ENCODE measurements around the gene ADORA1. TPM values are rescaled to one million over a fixed set of nuclear protein-coding genes. Genes with fewer than 3 reads are reported as not detected.
A peak's percentile ranks its signal among the peaks of the same experiment; 100 is the strongest.

Gene ADORA1
- total RNA-seq, 1 experiment from 2014 or later, result not detected

DNA sequence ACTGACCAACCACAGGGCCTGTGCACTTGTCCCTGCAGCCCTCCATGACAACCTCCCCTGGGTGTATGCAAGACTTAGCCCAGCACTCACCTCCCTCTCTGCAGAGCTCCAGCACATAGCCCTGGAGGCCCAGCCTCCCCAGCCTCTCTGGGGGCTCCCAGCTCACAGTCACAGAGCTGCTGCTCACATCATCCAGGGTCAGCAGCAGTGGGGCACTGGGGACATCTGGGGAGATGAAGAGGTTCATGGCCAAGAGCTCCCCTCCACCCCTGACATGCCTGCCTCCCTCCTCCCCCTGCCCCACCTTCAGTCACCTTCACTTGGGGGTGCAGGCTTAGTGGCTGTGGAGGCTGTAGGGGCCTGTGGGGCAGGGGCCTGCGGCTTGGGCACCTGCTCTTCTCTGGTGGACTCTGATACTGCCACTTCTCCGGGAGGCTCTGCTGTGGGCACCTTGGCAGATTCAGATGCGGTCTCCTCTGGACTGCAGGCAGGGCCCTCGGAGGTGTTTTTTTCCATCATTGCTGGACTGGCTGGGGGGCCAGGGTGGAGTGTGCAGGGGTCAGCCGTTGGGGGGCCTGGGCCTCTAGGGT, 47.8 kb downstream of the ADORA1 start, which contains the start of gene MYBPH:
Gene MYBPH (minus strand): TSS at position 590 of the 590 bp plus-strand sequence. CDS start 71 bp downstream, at position 519.
- peaks cover 8% of the 10 kb centered on the region for H3K4me1 ChIP-seq (replicated peaks)
- no peak for DNase-seq (ENCODE audit: low read depth in 1 of 2, low spot score in 2 of 2)
- no peak within 1 kb of the TSS for H3K4me3 ChIP-seq
- no peaks in the 10 kb centered on the region; the same call in 1 of the 2 replicates for H3K27me3 ChIP-seq (replicated peaks)
- H3K36me3 ChIP-seq, result no peaks in the 10 kb centered on the region
- H3K9me3 ChIP-seq (replicated peaks), result 0 out of 2 replicates have a peak, but pooled peaks cover 3% of the 10 kb centered on the region
- H3K27ac ChIP-seq, result no peak within 1 kb of the TSS

DNA sequence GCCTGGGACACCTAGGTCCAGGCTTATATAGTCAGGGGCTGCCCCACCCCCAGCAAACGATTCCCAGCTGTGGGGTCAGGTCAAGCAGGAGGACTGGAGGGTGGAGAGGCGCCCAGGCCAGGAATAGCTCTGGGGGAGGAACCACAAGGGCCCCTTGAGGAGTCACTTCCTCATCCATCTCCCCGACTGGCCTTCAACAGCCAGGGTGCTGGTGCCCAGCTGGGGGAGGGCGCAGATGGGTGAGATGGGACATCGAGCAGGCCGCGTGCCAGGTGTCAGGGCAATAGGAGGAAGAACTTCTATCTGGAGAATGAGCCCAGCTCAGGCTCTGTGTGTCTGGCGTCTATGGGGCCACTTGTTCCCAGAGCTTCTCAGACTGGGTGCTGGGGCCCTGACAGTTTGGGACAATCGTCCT, 48.3 kb downstream of the ADORA1 start:
- no peaks in the 10 kb centered on the region; the same call in 1 of the 2 replicates for H3K27me3 ChIP-seq (replicated peaks)
- peaks cover 8% of the 10 kb centered on the region for H3K4me1 ChIP-seq (replicated peaks)
- H3K27ac ChIP-seq, result no peak overlapping the region

DNA sequence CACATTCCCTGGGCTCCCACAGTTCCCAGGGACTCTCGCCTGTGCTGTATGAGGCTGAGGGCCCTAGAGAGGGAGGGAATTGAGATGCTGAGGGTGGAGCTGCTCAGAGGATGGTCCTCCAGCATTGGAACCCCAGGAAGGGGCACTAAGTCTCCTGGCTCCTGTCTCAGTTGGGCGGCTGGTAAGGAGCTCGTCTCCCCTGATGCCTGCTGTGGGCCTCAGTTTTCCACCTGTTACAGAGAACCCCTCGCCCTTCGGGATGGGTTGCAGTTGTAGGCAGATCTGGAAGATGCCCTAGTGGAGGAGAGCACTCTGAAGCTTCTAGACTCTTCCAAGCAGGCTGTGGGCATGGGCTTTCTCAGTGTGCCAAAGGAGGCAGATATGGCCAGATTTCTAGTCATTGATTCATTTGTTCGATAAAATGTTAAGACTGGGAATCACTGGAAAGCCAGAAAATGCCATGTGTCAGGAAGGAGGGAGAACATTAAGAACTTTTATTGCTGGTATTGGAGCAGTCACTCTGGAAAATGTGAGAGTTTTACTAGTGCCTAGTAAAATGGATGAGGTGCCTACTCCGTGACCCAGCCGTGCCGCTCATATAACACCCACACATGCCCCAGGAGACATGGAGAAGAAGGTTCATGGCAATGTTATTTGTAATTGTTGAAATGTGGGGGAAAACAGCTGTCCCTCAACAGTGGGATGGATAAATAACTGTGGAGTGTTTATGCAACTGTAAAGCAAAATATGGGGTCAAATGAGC, 48.9 kb downstream of the ADORA1 start:
- no peak for DNase-seq (ENCODE audit: low read depth in 1 of 2, low spot score in 2 of 2)
- Histone ChIP-seq H3K36me3 (no peaks in the 10 kb centered on the region), H3K9me3 (replicated peaks) (0 out of 2 replicates have a peak, but pooled peaks cover 3% of the 10 kb centered on the region), H3K4me3 (no peak overlapping the region), H3K27ac (no peak overlapping the region), H3K4me1 (replicated peaks) (peaks cover 8% of the 10 kb centered on the region), H3K27me3 (replicated peaks) (no peaks in the 10 kb centered on the region; the same call in 1 of the 2 replicates)

More for the DNA sequence above, 48.3 kb downstream of the ADORA1 start:
- H3K36me3 ChIP-seq, result no peaks in the 10 kb centered on the region
- no peak for DNase-seq (ENCODE audit: low read depth in 1 of 2, low spot score in 2 of 2)
- H3K9me3 ChIP-seq (replicated peaks), result 0 out of 2 replicates have a peak, but pooled peaks cover 3% of the 10 kb centered on the region
- no peak overlapping the region for H3K4me3 ChIP-seq

DNA sequence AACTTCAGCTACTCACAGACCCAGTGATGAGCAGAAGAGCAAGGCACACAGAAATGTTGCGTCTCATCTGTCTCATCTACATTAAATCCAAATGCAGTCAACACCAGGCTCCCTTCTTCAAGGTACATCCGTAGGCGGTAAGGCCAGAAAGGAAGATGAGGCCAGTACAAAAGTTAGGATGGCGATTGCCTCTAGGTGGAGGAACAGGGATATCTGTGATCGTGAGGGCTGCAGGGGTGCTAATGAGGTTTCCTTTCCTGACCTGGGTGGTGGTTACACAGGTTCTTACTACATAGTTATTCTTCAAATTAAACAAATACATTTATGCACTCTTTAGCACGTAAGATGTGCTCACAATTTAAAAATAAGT, 49.5 kb downstream of the ADORA1 start:
- Histone ChIP-seq H3K9me3 (replicated peaks) (0 out of 2 replicates have a peak, but pooled peaks cover 3% of the 10 kb centered on the region), H3K36me3 (no peaks in the 10 kb centered on the region), H3K27me3 (replicated peaks) (no peaks in the 10 kb centered on the region; the same call in 1 of the 2 replicates), H3K27ac (no peak overlapping the region), H3K4me1 (replicated peaks) (peaks cover 8% of the 10 kb centered on the region), H3K4me3 (no peak overlapping the region)
- no peak for DNase-seq (ENCODE audit: low read depth in 1 of 2, low spot score in 2 of 2)

DNA sequence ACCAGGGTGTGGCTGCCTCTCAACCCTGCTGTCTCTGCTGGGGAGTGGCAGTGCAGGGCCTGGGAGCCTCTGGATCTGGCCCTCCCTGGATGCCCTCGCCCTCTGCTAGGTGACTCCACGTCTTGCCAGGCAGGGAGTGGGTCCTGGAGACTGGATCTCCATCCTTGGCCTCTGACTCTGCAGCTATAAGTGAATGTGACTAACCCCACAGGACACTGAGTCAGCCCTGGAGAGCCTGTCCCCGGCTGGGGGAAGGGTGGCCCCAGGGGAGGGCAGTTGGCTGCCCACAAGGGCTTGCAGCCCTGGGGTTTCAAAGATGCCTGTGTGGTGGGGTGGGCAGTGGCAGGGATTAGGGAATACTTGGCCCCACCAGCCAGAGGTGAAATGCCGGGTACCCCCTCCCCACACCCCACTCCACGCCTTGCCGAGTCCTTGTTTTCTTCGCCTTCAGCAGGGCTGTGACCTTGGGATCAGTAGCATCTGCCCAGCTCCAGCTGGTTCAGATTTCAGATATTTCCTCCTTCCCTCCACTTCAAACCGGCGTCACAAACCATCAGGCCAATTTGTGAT, 50.0 kb downstream of the ADORA1 start:
- no peak overlapping the region for H3K4me3 ChIP-seq
- H3K4me1 ChIP-seq (replicated peaks), result peaks cover 8% of the 10 kb centered on the region
- no peaks in the 10 kb centered on the region for H3K36me3 ChIP-seq
- no peak overlapping the region for H3K27ac ChIP-seq
- 0 out of 2 replicates have a peak, but pooled peaks cover 3% of the 10 kb centered on the region for H3K9me3 ChIP-seq (replicated peaks)
- no peaks in the 10 kb centered on the region; the same call in 1 of the 2 replicates for H3K27me3 ChIP-seq (replicated peaks)
- DNase-seq (ENCODE audit: low read depth in 1 of 2, low spot score in 2 of 2), result peak; percentile 12 to 55

DNA sequence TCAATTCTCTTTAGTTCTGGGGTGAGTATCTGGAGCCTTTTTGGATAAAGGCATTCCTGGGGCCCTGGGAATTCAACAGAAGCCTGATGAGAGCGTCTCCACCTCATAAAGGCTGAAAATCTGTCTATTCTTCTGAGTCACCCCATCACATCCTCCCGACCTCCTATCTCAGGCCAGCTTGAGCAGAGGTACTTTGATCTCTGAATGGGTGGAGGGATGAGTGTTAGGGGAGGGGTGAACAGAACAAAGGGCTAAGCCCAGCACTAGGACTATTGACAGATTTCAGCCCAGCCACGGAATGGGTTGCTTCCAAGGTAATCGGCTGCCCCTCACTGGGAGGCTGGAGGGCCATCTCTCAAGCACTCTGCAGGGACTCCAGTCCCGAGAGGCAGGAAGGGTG, 50.6 kb downstream of the ADORA1 start:
- H3K9me3 ChIP-seq (replicated peaks), result 0 out of 2 replicates have a peak, but pooled peaks cover 3% of the 10 kb centered on the region
- no peak overlapping the region for H3K27ac ChIP-seq
- H3K36me3 ChIP-seq, result no peaks in the 10 kb centered on the region
- no peak for DNase-seq (ENCODE audit: low read depth in 1 of 2, low spot score in 2 of 2)
- H3K27me3 ChIP-seq (replicated peaks), result no peaks in the 10 kb centered on the region; the same call in 1 of the 2 replicates
- H3K4me1 ChIP-seq (replicated peaks), result peaks cover 8% of the 10 kb centered on the region
- H3K4me3 ChIP-seq, result no peak overlapping the region

DNA sequence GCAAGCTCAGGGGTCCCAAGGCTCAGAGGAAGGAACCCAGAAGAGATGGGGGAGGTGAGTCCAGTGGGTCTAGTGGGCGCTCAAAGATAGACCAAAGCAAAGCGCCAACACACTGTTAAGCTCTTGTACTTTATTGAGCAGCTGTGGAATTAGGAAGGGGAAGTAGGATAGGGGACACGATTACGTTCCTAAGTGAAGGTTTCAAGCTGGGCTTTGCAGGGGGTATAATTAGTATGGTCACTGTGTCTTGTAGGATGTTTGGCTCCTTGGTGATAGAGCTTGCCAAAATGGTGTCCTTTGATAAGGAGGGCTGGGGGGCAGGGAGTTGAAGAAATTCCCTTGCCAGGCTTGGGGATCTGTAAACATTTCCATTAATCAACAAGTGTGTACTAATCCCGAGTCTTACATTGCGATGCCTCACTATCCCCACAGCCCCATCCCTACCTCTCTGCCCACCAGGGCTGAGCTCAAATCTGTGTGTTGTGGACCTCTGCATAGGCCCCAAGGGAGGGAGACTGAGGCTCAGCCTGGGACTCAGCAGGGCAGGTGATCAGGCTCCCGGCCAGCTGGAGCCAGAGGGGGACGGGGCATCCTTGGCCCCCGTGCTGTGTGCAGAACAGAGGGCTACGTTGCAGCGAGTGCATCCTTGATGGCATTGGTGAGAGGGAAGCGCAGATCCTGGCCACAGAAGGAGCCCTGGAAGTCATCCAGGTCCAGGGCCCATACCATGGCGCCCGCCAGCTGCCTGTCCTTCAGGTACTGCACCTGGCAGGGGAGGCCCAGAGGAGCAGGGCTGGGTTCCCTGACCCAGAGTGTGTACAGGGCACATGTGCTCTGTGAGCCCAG, 51.5 kb downstream of the ADORA1 start:
- no peak overlapping the region for H3K27ac ChIP-seq
- no peaks in the 10 kb centered on the region; the same call in 1 of the 2 replicates for H3K27me3 ChIP-seq (replicated peaks)
- H3K36me3 ChIP-seq, result no peaks in the 10 kb centered on the region
- peaks cover 8% of the 10 kb centered on the region for H3K4me1 ChIP-seq (replicated peaks)
- no peak overlapping the region for H3K4me3 ChIP-seq
- DNase-seq (ENCODE audit: low read depth in 1 of 2, low spot score in 2 of 2), result no peak
- H3K9me3 ChIP-seq (replicated peaks), result 0 out of 2 replicates have a peak, but pooled peaks cover 3% of the 10 kb centered on the region

DNA sequence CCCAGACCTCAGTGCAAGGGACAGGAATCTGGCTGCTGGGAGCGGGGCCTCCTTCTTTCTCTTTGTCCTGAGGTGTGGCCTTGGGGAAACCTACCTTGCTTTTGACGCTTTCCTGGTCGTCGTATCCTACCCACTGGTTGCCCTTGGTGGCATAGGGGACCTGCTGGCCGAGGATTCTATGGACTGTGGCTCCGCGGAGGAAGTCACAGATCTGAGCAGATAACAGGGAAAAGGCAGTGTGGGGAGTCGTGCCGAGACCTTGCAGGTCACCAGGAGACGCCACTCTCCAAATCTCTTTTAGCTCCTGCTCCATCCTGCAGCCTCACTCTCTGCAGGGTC, 52.1 kb downstream of the ADORA1 start:
- 0 out of 2 replicates have a peak, but pooled peaks cover 3% of the 10 kb centered on the region for H3K9me3 ChIP-seq (replicated peaks)
- H3K27me3 ChIP-seq (replicated peaks), result no peaks in the 10 kb centered on the region; the same call in 1 of the 2 replicates
- H3K36me3 ChIP-seq, result no peaks in the 10 kb centered on the region
- no peak overlapping the region for H3K4me3 ChIP-seq
- H3K4me1 ChIP-seq (replicated peaks), result peaks cover 8% of the 10 kb centered on the region
- no peak for DNase-seq (ENCODE audit: low read depth in 1 of 2, low spot score in 2 of 2)
- H3K27ac ChIP-seq, result no peak overlapping the region

DNA sequence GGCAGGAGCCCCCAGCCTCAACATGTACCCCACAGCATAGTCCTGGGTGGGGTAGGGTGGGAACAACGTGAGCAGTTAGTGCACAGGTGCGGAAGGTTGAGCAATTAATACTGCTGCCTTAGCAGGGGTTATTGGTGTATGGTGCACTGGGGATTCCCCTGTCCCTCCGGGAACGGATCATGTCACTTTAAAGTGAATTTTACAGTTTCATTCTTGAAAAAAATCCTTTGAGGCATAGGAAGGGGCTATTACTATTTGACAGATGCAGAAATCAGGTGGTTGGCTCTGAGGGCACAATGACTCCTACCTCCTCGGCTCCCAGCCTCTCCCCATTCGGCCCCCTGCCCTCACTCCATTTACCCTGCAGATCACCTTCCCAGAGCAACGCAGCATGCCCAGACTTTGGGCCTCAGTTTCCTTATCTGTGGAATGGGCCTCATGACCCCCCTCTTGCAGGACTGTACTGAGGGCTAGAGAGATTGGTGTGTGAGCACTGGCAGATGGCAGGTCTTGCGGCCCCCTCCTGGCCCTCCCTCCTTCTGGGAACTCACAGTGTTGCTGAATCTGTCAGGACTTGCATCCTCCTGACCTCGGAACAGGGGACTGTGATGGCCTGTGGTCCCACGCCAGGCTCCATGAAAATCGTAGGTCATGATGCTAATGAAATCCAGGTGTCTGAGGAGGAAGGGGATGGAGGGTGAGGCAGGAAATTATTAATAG, 53.2 kb downstream of the ADORA1 start:
- Histone ChIP-seq H3K27ac (no peak overlapping the region), H3K4me1 (replicated peaks) (peaks cover 8% of the 10 kb centered on the region), H3K27me3 (replicated peaks) (no peaks in the 10 kb centered on the region; the same call in 1 of the 2 replicates), H3K9me3 (replicated peaks) (0 out of 2 replicates have a peak, but pooled peaks cover 3% of the 10 kb centered on the region), H3K36me3 (no peaks in the 10 kb centered on the region), H3K4me3 (no peak overlapping the region)
- DNase-seq (ENCODE audit: low read depth in 1 of 2, low spot score in 2 of 2), result no peak

DNA sequence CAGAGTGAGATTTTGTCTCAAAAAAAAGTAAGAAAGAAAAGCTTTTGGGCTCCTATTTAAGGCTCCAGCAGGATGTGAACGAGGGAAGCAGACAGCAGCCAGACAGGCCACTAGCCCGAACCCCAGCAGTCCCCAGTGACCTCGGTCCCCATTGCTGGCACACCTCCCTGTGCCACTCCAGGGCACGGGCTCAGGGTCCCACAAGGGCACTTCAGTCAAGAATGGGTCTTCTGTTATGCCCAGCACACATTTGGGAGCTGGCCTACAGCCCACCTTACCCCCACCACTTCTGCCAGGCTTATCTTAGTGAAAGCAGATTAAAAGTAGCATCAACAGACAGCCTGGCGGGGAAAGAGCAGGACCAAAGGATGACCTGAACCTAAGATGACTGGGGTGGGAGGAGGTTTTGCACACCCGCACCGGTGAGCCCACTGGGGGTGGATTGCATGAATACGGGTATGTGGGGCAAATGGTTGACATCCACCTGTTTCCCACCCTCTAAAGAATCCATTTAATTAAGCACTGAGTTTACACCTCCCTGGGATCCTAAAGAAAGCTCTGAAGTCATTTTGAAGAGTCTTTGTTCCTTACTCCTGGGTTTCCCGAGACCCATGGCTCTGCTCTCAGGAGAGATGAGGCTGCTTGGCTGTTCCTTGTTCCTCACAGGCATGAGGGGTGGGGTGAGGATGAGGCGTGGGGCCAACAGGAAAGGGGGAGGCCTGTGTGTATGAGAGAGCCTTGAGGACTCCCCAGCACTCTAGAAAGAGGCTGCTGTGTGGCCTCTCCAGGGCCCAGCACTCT, 54.3 kb downstream of the ADORA1 start:
- H3K4me1 ChIP-seq (replicated peaks), result peaks cover 8% of the 10 kb centered on the region
- H3K9me3 ChIP-seq (replicated peaks), result 0 out of 2 replicates have a peak, but pooled peaks cover 3% of the 10 kb centered on the region
- H3K4me3 ChIP-seq, result no peak overlapping the region
- H3K27ac ChIP-seq, result no peak overlapping the region
- H3K27me3 ChIP-seq (replicated peaks), result no peaks in the 10 kb centered on the region; the same call in 1 of the 2 replicates
- no peak for DNase-seq (ENCODE audit: low read depth in 1 of 2, low spot score in 2 of 2)
- no peaks in the 10 kb centered on the region for H3K36me3 ChIP-seq

DNA sequence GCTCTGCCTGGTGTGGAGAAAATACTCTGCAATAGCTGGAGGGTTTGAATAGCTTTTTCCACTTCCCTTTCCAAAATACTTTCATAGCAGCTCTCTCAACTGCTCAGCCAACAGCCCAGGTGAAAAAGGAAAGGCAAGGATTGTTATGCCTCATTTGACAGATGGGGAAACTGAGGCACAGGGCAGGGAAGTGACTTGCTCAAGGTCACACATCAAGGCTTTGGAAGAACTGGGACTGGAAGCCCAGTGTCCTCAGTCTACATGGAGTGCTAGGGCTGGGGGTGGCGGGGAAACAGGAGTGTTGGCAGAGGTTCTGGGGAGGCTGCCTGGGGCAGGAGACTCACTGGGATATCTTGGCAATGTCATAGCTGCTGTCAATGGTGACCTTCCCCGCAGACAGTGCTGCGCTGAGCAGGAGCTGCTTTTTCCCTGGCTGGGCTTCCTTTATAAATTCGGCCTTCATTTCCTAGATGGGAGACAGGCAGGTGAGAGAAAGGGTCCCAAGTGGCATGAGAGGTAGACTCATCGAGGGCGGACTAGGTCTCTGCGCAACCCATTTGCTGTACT, 54.9 kb downstream of the ADORA1 start:
- no peak for DNase-seq (ENCODE audit: low read depth in 1 of 2, low spot score in 2 of 2)
- Histone ChIP-seq H3K9me3 (replicated peaks) (0 out of 2 replicates have a peak, but pooled peaks cover 3% of the 10 kb centered on the region), H3K27ac (no peak overlapping the region), H3K4me1 (replicated peaks) (peaks cover 4% of the 10 kb centered on the region), H3K4me3 (no peak overlapping the region), H3K27me3 (replicated peaks) (no peaks in the 10 kb centered on the region; the same call in none of the 2 replicates), H3K36me3 (no peaks in the 10 kb centered on the region)

DNA sequence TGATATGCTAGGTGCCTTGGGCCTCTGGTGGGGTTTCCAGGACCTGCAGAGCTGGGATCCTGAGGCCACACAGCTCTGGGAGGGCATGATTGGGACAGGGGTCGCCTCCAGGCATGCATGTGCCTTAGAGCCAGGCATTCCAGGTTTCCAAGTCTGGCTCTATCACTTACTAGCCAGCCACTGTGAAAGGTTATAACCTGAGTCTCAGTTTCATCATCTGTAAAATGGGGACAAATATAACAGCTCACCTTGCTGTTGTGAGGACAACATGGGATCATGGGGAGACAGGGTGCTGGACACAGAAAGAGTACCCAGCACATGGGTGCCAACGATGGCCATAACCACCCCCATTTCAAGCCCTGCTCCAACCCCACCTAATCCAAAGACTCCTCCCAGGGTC, 56.3 kb downstream of the ADORA1 start:
- no peaks in the 10 kb centered on the region for H3K9me3 ChIP-seq (replicated peaks)
- H3K4me1 ChIP-seq (replicated peaks), result no peaks in the 10 kb centered on the region
- H3K27me3 ChIP-seq (replicated peaks), result peaks cover 7% of the 10 kb centered on the region
- DNase-seq (ENCODE audit: low read depth in 1 of 2, low spot score in 2 of 2), result no peak
- H3K36me3 ChIP-seq, result no peaks in the 10 kb centered on the region
- H3K27ac ChIP-seq, result no peak overlapping the region
- no peak overlapping the region for H3K4me3 ChIP-seq

Measured in SJSA1 (cell line).